SK-N-MC (cell line): Measurements from ENCODE around the gene ALDH1L1.

Experiments
- EZH2 ChIP-seq: fragments of 200-600 bp; sonication (generic); IDR thresholded peaks from one replicate; pipeline ENCODE4 v1.6.1; 2017; ENCODE audit warnings: antibody characterized with exemption
- FOXP2 ChIP-seq: optimal IDR thresholded peaks from 2 replicates; pipeline ENCODE3; 2011; ENCODE audit warnings: mild to moderate bottlenecking, moderate library complexity; ENCODE audit not compliant: insufficient read depth; ENCODE audit errors: extremely low read length, control extremely low read depth
- POLR2AphosphoS5 ChIP-seq: IDR thresholded peaks from 2 replicates; pipeline ENCODE4 v1.6.1; 2012; ENCODE audit warnings: mild to moderate bottlenecking, low read depth, low read length, borderline replicate concordance

DNA sequence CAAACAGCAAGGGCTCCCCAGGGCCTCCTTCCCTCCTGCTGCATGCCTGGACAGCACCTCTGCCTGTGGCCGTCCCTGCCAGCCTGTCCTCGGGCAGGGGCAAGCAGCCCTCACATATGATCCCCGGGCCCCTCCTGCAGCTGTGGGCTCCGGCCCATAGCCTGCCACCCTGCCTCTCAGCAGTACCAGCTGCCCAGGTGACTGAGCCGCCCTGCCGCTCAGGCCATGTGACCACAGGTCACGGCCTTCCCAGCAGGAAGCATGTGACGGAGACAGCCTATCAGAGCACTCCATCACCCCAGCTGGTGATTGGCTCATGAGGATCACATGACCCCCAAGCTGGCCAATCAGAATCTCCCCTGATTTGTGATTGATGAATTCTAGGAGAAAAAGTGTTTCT, 23.9 kb downstream of the ALDH1L1 start:
- no peak for TF ChIP-seq EZH2
- TF ChIP-seq POLR2AphosphoS5, result no peak
- TF ChIP-seq FOXP2, result no peak
